Tibial nerve (tissue), 4 donors: ENCODE data around the gene WDR45B.

ENCODE experiments used
- EP300 ChIP-seq, 2 donors: sonication (generic); formaldehyde crosslinking; IDR thresholded peaks; one replicate each; pipeline ENCODE4 v1.6.1; 2017; ENCODE audit warnings: antibody characterized with exemption in 2 of 2, mild to moderate bottlenecking in 1 of 2
- POLR2A ChIP-seq, 2 donors: fragments of 450-650 bp; IDR thresholded peaks; one replicate each; pipeline ENCODE4 v1.6.1; 2017; ENCODE audit warnings: antibody characterized with exemption in 2 of 2, mild to moderate bottlenecking in 2 of 2, moderate library complexity in 2 of 2
- TF ChIP-seq, protein P1 (sequence below), 5 experiments: fragments of 200-600 bp in 3 of 5; fragments of 450-650 bp in 2 of 5; sonication (generic) in 3 of 5; IDR thresholded peaks; one replicate each; pipeline ENCODE4 v1.5.1; 2016 to 2019; ENCODE audit warnings: antibody characterized with exemption in 5 of 5, mild to moderate bottlenecking in 3 of 5, moderate library complexity in 2 of 5

DNA sequence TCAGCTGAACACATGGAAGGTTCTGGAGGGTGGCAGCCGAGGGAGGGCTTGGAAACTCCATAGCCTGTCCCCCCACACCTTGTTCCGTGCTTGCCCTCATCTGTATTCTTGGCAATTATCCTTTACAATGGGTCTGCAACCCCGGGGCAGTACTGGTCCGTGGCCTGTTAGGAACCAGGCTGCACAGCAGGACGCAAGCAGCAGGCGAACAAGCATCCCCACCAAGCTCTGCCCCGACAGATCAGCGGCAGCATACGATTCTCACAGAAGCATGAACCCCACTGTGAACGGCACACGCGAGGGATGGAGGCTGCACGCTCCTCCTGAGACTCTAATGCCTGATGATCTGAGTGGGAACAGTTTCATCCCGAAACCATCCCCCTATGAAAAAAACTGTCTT, 6.2 kb downstream of the WDR45B start:
- TF ChIP-seq, protein P1, sequence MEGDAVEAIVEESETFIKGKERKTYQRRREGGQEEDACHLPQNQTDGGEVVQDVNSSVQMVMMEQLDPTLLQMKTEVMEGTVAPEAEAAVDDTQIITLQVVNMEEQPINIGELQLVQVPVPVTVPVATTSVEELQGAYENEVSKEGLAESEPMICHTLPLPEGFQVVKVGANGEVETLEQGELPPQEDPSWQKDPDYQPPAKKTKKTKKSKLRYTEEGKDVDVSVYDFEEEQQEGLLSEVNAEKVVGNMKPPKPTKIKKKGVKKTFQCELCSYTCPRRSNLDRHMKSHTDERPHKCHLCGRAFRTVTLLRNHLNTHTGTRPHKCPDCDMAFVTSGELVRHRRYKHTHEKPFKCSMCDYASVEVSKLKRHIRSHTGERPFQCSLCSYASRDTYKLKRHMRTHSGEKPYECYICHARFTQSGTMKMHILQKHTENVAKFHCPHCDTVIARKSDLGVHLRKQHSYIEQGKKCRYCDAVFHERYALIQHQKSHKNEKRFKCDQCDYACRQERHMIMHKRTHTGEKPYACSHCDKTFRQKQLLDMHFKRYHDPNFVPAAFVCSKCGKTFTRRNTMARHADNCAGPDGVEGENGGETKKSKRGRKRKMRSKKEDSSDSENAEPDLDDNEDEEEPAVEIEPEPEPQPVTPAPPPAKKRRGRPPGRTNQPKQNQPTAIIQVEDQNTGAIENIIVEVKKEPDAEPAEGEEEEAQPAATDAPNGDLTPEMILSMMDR (IDR thresholded peaks at IDR 0.05): no peak
- TF ChIP-seq EP300 (IDR thresholded peaks at IDR 0.05): no peak
- TF ChIP-seq POLR2A (IDR thresholded peaks at IDR 0.05): no peak
